ENCODE measurements around the gene MAJIN.

Gene MAJIN

GRCh38 chr11:64897381-64898075, 74.4 kb downstream of the MAJIN start:
- Histone ChIP-seq H3K4me3 (no peak overlapping the region), H3K27me3 (no peaks in the 10 kb centered on the region), H3K36me3 (peaks cover 28 to 81% (median 72%) of the 10 kb centered on the region in 3 donors), H3K27ac (no peak overlapping the region), H3K9me3 (no peaks in the 10 kb centered on the region), H3K4me1 (no peaks in the 10 kb centered on the region)
- no peak for TF ChIP-seq CTCF (IDR thresholded peaks at IDR 0.05)
- intact Hi-C loops (cut with DNase I; ENCODE audit: low total_unique reads) = no loop called here
- no peak for DNase-seq

GRCh38 chr11:64896448-64897022, 75.4 kb downstream of the MAJIN start:
- DNase-seq = no peak
- intact Hi-C loops (cut with DNase I; ENCODE audit: low total_unique reads) = no loop called here
- TF ChIP-seq CTCF (IDR thresholded peaks at IDR 0.05) = no peak
- Histone ChIP-seq H3K4me1 (no peaks in the 10 kb centered on the region), H3K9me3 (no peaks in the 10 kb centered on the region), H3K27ac (no peak overlapping the region), H3K4me3 (no peak overlapping the region), H3K36me3 (peaks cover 19 to 71% (median 62%) of the 10 kb centered on the region in 3 donors), H3K27me3 (no peaks in the 10 kb centered on the region)

- intact Hi-C loops (cut with DNase I; ENCODE audit: low total_unique reads) = loop anchor here (2.0 to 5.0 kb wide), 2 partner anchors 48 to 108 kb away; no protein-coding TSS in a partner anchor
- Histone ChIP-seq H3K4me1 (no peaks in the 10 kb centered on the region), H3K36me3 (peaks cover 5 to 55% (median 46%) of the 10 kb centered on the region in 3 donors), H3K27ac (no peak overlapping the region), H3K4me3 (no peak overlapping the region), H3K27me3 (no peaks in the 10 kb centered on the region), H3K9me3 (no peaks in the 10 kb centered on the region)
- no peak for TF ChIP-seq CTCF (IDR thresholded peaks at IDR 0.05)
- DNase-seq = no peak
These were observed 77.0 kb downstream of the MAJIN start for GRCh38 chr11:64894812-64895452.

GRCh38 chr11:64894070-64894811, 77.7 kb downstream of the MAJIN start:
- peak; percentile 82 to 91 for TF ChIP-seq CTCF (IDR thresholded peaks at IDR 0.05)
- Histone ChIP-seq H3K27me3 (no peaks in the 10 kb centered on the region), H3K4me1 (no peaks in the 10 kb centered on the region), H3K9me3 (no peaks in the 10 kb centered on the region), H3K27ac (no peak overlapping the region), H3K4me3 (no peak overlapping the region), H3K36me3 (peaks cover 5 to 48% (median 42%) of the 10 kb centered on the region in 3 donors)
- DNase-seq = peak; percentile 74 to 87
- intact Hi-C loops (cut with DNase I; ENCODE audit: low total_unique reads) = loop anchor here (2.0 to 5.0 kb wide), 2 partner anchors 47 to 107 kb away; no protein-coding TSS in a partner anchor

Data from tibial artery (tissue), 4 donors.